Progenitor cell of endocrine pancreas (in vitro differentiated cells): ENCODE measurements around the gene CACNA1E. TPM values are rescaled to one million over a fixed set of nuclear protein-coding genes. Genes with fewer than 3 reads are reported as not detected.

Experiments
- DNase-seq: peaks from one replicate; pipeline ENCODE4 v3.0.0; 2021; ENCODE audit warnings: low spot score; ENCODE audit not compliant: unreplicated experiment
- H3K27ac Mint-ChIP-seq: 2 replicates; pipeline ENCODE4 v1.8.0; 2021; ENCODE audit warnings: mild to moderate bottlenecking, moderate library complexity, mixed read lengths
- H3K27me3 Mint-ChIP-seq: 2 replicates; pipeline ENCODE4 v1.8.0; 2021; ENCODE audit warnings: mixed read lengths
- H3K36me3 Mint-ChIP-seq: 2 replicates; pipeline ENCODE4 v1.8.0; 2022; ENCODE audit warnings: mixed read lengths; ENCODE audit not compliant: insufficient read depth
- H3K4me1 Mint-ChIP-seq: 2 replicates; pipeline ENCODE4 v1.8.0; 2021; ENCODE audit warnings: low read depth, mixed read lengths
- H3K4me3 Mint-ChIP-seq: 2 replicates; pipeline ENCODE4 v1.8.0; 2021; ENCODE audit warnings: low read depth, mild to moderate bottlenecking, moderate library complexity, mixed read lengths
- H3K9me3 Mint-ChIP-seq: 2 replicates; pipeline ENCODE4 v1.8.0; 2021; ENCODE audit warnings: low read depth, mixed read lengths
- total RNA-seq: library from RNA; stranded (reverse); gene quantifications from 2 replicates; pipeline ENCODE4 v1.2.1, GENCODE V29; 2021
- TF ChIP-seq, protein P1 (sequence below): fragments of 200-600 bp; sonication (generic); IDR thresholded peaks from one replicate; pipeline ENCODE4 v1.5.0; 2021; ENCODE audit warnings: antibody characterized with exemption, mild to moderate bottlenecking; ENCODE audit not compliant: unreplicated experiment

CACNA1E gene
- total RNA-seq, 1 donor from 2014 or later = 0.55 TPM

DNA sequence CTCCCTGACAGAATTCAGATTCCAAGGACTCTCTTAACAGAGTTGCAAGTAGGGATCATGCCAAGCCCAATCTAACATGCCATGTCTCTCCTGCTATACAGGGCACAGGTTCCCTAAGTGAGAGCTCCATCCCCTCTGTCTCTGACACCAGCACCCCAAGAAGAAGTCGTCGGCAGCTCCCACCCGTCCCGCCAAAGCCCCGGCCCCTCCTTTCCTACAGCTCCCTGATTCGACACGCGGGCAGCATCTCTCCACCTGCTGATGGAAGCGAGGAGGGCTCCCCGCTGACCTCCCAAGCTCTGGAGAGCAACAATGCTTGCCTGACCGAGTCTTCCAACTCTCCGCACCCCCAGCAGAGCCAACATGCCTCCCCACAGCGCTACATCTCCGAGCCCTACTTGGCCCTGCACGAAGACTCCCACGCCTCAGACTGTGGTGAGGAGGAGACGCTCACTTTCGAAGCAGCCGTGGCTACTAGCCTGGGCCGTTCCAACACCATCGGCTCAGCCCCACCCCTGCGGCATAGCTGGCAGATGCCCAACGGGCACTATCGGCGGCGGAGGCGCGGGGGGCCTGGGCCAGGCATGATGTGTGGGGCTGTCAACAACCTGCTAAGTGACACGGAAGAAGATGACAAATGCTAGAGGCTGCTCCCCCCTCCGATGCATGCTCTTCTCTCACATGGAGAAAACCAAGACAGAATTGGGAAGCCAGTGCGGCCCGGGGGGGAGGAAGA, 315.0 kb downstream of the CACNA1E start:
- TF ChIP-seq, protein P1, sequence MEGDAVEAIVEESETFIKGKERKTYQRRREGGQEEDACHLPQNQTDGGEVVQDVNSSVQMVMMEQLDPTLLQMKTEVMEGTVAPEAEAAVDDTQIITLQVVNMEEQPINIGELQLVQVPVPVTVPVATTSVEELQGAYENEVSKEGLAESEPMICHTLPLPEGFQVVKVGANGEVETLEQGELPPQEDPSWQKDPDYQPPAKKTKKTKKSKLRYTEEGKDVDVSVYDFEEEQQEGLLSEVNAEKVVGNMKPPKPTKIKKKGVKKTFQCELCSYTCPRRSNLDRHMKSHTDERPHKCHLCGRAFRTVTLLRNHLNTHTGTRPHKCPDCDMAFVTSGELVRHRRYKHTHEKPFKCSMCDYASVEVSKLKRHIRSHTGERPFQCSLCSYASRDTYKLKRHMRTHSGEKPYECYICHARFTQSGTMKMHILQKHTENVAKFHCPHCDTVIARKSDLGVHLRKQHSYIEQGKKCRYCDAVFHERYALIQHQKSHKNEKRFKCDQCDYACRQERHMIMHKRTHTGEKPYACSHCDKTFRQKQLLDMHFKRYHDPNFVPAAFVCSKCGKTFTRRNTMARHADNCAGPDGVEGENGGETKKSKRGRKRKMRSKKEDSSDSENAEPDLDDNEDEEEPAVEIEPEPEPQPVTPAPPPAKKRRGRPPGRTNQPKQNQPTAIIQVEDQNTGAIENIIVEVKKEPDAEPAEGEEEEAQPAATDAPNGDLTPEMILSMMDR = no peak
- H3K4me3 Mint-ChIP-seq = no peak overlapping the region
- H3K9me3 Mint-ChIP-seq = no peaks in the 10 kb centered on the region
- H3K36me3 Mint-ChIP-seq = no peaks in the 10 kb centered on the region
- H3K27ac Mint-ChIP-seq = no peak overlapping the region
- peaks cover 8% of the 10 kb centered on the region for H3K27me3 Mint-ChIP-seq
- H3K4me1 Mint-ChIP-seq = no peaks in the 10 kb centered on the region
- DNase-seq = no peak

DNA sequence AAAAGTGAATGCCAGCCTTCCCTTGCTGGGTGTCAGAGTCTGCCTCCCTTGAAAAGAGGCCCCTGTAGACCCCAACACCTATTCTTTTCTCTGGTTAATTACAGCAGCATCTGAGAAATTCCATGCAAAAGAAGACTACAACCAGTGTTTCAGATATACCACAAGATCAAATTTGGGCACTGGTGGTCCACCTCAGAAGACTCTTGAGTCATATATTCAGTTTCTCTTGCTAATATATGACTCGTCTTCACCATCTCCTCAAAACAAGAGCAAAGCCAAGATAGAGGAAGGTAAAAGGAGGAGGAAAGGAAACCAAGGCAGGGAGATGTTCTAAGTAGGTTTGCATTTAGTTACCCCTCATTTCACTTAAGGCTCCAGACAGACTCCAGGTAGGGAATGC, 318.3 kb downstream of the CACNA1E start:
- no peaks in the 10 kb centered on the region for H3K4me1 Mint-ChIP-seq
- H3K27ac Mint-ChIP-seq = no peak overlapping the region
- peaks cover 8% of the 10 kb centered on the region for H3K27me3 Mint-ChIP-seq
- no peak for DNase-seq
- H3K4me3 Mint-ChIP-seq = no peak overlapping the region
- no peaks in the 10 kb centered on the region for H3K9me3 Mint-ChIP-seq
- TF ChIP-seq, protein P1 = no peak
- no peaks in the 10 kb centered on the region for H3K36me3 Mint-ChIP-seq

- Mint-ChIP-seq H3K27me3 (peaks cover 8% of the 10 kb centered on the region), H3K4me1 (no peaks in the 10 kb centered on the region)
- DNase-seq = no peak
Measured at GRCh38 chr1:181802466-181802865, 319.1 kb downstream of the CACNA1E start.

DNA sequence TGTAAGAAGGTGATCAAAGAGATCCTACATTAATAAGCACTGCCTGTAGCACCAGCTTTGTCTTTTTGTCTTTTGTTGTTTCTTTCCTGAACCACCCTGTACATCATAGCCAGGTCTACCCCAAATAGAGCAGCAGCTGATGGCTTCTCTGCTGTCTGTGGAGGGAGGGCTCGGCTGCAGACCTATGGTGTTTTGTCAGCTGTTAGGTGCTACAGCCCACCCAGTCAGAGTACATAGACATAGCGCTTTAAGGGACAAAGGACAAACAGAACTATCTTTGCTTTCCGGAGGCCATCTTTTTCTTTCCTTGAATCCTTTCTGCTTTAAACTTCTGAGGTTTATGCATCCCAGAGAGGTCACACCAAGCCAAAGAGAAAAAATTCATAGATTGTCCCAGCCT, 320.1 kb downstream of the CACNA1E start:
- H3K27me3 Mint-ChIP-seq = peaks cover 3% of the 10 kb centered on the region
- H3K36me3 Mint-ChIP-seq = no peaks in the 10 kb centered on the region
- no peaks in the 10 kb centered on the region for H3K4me1 Mint-ChIP-seq
- no peak overlapping the region for H3K4me3 Mint-ChIP-seq
- no peaks in the 10 kb centered on the region for H3K9me3 Mint-ChIP-seq
- DNase-seq = no peak
- TF ChIP-seq, protein P1 = no peak
- H3K27ac Mint-ChIP-seq = no peak overlapping the region

More at GRCh38 chr1:181802466-181802865, 319.1 kb downstream of the CACNA1E start:
- Mint-ChIP-seq H3K27ac (no peak overlapping the region), H3K9me3 (no peaks in the 10 kb centered on the region), H3K36me3 (no peaks in the 10 kb centered on the region), H3K4me3 (no peak overlapping the region)
- TF ChIP-seq, protein P1 = no peak

GRCh38 chr1:181804989-181805388, 321.7 kb downstream of the CACNA1E start:
- Mint-ChIP-seq H3K4me1 (no peaks in the 10 kb centered on the region), H3K27ac (no peak overlapping the region), H3K27me3 (no peaks in the 10 kb centered on the region), H3K36me3 (no peaks in the 10 kb centered on the region), H3K4me3 (no peak overlapping the region), H3K9me3 (no peaks in the 10 kb centered on the region)
- TF ChIP-seq, protein P1 = no peak
- DNase-seq = no peak
